Head of caudate nucleus (tissue), 42 donors: ENCODE measurements around the gene ANP32A.

Experiments used
- DNase-seq, 42 donors: peaks; one replicate each; pipeline versions ENCODE4 v3.0.0 to v3.0.0-alpha.2; 2020 to 2021; ENCODE audit warnings: mixed read lengths in 7 of 42
- intact Hi-C: fragments of 100-400 bp; cut with DNase I; formaldehyde crosslinking; loops from one replicate; pipeline ENCODE4 v1.15.0; 2022

The ANP32A gene

GRCh38 chr15:68789534-68790241, 31.0 kb downstream of the ANP32A start:
- intact Hi-C loops, result loop anchor here (5.0 kb wide), 1 partner anchor 33 kb away; the partner anchor contains the start of gene ANP32A
- DNase-seq, result peak in 8 of 42 donors; percentile 25 to 70 (median 48)

- no peak for DNase-seq
- intact Hi-C loops, result loop anchor here (5.0 kb wide), 1 partner anchor 33 kb away; the partner anchor contains the start of gene ANP32A
Observed at GRCh38 chr15:68789091-68789490, 31.6 kb downstream of the ANP32A start.

GRCh38 chr15:68788264-68788624, 32.5 kb downstream of the ANP32A start:
- intact Hi-C loops, result loop anchor here (5.0 kb wide), 1 partner anchor 34 kb away; the partner anchor contains the start of gene ANP32A
- DNase-seq, result no peak

- no peak for DNase-seq
- intact Hi-C loops, result loop anchor here (5.0 kb wide), 1 partner anchor 35 kb away; the partner anchor contains the start of gene ANP32A
Observed at GRCh38 chr15:68787609-68788263, 33.0 kb downstream of the ANP32A start.

GRCh38 chr15:68786753-68787152, 33.9 kb downstream of the ANP32A start:
- DNase-seq, result peak in 1 of 42 donors; percentile 26
- intact Hi-C loops, result loop anchor here (5.0 kb wide), 1 partner anchor 36 kb away; the partner anchor contains the start of gene ANP32A

GRCh38 chr15:68785541-68785940, 35.2 kb downstream of the ANP32A start:
- intact Hi-C loops, result loop anchor here (5.0 kb wide), 1 partner anchor 37 kb away; the partner anchor contains the start of gene ANP32A
- peak in 1 of 42 donors; percentile 27 for DNase-seq

GRCh38 chr15:68784206-68784605, 36.5 kb downstream of the ANP32A start:
- DNase-seq, result peak in 3 of 42 donors; percentile 1 to 34 (median 29)

GRCh38 chr15:68783226-68784058, 37.3 kb downstream of the ANP32A start:
- peak in 7 of 42 donors; percentile 19 to 79 (median 59) for DNase-seq
- intact Hi-C loops, result no loop called here

More at GRCh38 chr15:68784206-68784605, 36.5 kb downstream of the ANP32A start:
- intact Hi-C loops, result no loop called here

GRCh38 chr15:68782589-68783161, 38.0 kb downstream of the ANP32A start:
- intact Hi-C loops, result no loop called here
- peak in 3 of 42 donors; percentile 15 to 39 (median 31) for DNase-seq

- peak in 12 of 42 donors; percentile 26 to 64 (median 50) for DNase-seq
- intact Hi-C loops, result no loop called here
Observed at GRCh38 chr15:68781766-68782588, 38.7 kb downstream of the ANP32A start.

- intact Hi-C loops, result no loop called here
- DNase-seq, result no peak
Observed at GRCh38 chr15:68781217-68781616, 39.5 kb downstream of the ANP32A start.

- intact Hi-C loops, result no loop called here
- peak in 2 of 42 donors; percentile 9 to 28 for DNase-seq
Observed at GRCh38 chr15:68778876-68779275, 41.8 kb downstream of the ANP32A start.

- DNase-seq, result peak in 1 of 42 donors; percentile 47
- intact Hi-C loops, result no loop called here
Observed at GRCh38 chr15:68776477-68777270, 44.0 kb downstream of the ANP32A start.

- intact Hi-C loops, result no loop called here
- DNase-seq, result peak in 40 of 42 donors; percentile 25 to 90 (median 71)
Observed at GRCh38 chr15:68775671-68776476, 44.8 kb downstream of the ANP32A start.

- intact Hi-C loops, result no loop called here
Observed at GRCh38 chr15:68775236-68775577, 45.5 kb downstream of the ANP32A start.

GRCh38 chr15:68774521-68775235, 46.0 kb downstream of the ANP32A start:
- peak in 2 of 42 donors; percentile 2 to 34 for DNase-seq
- intact Hi-C loops, result no loop called here

More at GRCh38 chr15:68775236-68775577, 45.5 kb downstream of the ANP32A start:
- DNase-seq, result no peak
